Pons (tissue), 1 donor: Measurements from ENCODE around the gene CDC25B.
"Not testable (repeated sequence)": the region's sequence is repeated elsewhere in the genome, so short reads cannot be mapped to it uniquely, and the experiment has no call there.

Experiments used
- DNase-seq: peaks from one replicate; pipeline ENCODE4 v3.0.0-alpha.2; 2016; ENCODE audit warnings: low spot score

The CDC25B gene

DNA sequence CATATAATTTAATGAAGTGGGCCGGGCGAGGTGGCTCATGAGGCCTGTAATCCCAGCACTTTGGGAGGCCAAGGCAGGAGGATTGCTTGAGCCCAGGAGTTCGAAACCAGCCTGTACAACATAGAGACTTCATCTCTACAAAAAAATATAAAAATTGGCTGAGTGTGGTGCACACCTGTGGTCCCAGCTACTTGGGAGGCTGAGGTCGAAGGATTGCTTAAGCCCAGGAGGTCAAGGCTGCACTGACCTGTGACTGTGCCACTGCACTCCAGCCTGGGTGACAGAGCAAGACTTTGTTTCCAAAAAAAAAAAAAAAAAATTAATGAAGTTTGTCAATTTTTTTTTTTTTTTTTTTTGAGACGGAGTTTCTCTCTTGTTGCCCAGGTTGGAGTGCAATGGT, 33.8 kb downstream of the CDC25B start:
- DNase-seq = not testable (repeated sequence)

DNA sequence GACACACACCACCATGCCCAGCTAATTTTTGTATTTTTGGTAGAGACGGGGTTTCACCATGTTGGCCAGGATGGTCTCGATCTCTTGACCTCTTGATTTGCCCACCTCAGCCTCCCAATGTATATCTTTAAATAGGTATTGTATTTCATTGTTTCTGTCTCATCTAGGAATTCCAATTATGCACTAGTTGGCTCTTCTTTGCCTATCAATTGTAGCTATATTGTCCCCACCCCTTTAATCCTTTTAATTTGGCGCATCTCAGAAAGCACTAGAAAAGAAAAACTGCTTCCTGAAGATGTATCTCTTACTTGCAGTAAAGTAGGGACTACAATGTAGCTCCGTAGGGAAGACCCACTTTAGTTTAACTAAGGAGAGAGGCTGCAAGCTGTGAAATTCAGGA, 40.0 kb downstream of the CDC25B start:
- DNase-seq = no peak

GRCh38 chr20:3839328-3839727, 43.2 kb downstream of the CDC25B start:
- DNase-seq = no peak

DNA sequence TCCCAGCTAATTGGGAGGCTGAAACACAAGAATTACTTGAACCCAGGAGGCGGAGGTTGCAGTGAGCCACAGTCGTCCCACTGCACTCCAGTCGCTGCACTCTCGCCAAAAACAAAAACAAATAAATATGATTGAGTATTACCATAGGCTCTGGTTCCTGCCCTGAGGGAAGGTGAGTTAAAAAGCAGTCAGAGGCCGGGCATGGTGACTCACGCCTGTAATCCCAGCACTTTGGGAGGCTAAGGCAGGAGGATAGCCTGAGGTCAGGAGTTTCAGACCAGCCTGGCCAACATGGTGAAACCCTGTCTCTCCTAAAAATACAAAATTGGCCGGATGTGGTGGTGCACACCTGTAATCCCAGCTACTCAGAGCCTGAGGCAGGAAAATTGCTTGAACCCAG, 44.1 kb downstream of the CDC25B start:
- not testable (repeated sequence) for DNase-seq

GRCh38 chr20:3842348-3842930, 46.3 kb downstream of the CDC25B start:
- no peak for DNase-seq

DNA sequence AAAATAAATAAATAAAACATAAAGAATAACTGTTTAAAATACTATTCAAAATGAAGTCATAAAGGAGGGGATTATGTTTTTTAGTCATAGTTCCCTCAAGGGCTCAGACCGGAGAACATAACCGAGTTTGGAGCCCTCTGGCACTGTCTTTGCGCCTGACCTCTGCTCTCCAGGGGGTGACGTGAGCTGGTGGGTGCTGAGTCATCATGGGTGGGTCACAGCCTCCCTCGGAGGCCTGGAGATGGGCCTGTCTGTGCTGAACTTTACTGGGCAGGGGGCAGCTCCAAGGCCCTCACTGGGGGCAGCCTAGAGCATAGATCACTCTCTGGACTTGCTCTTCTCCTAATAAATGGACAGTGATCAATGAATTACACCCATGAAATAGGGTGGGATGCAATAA, 47.4 kb downstream of the CDC25B start:
- DNase-seq = no peak

DNA sequence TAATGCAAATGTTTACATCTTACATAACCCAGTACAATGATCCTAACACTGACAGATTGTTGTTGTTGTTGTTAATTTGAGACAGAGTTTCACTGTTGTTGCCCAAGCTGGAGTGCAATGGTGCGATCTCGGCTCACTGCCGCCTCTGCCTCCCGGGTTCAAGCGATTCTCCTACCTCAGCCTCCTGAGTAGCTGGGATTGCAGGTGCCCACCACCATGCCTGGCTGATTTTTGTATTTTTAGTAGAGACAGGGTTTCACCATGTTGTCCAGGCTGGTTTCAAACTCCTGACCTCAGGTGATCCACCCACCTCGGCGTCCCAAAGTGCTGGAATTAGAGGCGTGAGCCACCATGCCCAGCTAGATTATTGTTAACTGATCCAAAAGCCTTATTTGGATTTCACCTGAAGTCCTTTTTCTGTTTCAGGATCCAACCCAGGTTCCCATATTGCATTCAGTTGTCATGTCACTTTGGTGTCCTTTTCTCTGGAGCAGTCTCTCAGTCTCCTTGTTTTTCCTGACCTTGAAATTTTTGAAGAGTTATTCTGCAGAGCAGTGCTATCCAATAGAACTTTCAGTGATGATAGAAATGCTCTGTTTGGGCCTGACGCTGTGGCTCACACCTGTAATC, 48.0 kb downstream of the CDC25B start:
- DNase-seq = not testable (repeated sequence)

GRCh38 chr20:3846378-3846739, 50.2 kb downstream of the CDC25B start:
- no peak for DNase-seq

DNA sequence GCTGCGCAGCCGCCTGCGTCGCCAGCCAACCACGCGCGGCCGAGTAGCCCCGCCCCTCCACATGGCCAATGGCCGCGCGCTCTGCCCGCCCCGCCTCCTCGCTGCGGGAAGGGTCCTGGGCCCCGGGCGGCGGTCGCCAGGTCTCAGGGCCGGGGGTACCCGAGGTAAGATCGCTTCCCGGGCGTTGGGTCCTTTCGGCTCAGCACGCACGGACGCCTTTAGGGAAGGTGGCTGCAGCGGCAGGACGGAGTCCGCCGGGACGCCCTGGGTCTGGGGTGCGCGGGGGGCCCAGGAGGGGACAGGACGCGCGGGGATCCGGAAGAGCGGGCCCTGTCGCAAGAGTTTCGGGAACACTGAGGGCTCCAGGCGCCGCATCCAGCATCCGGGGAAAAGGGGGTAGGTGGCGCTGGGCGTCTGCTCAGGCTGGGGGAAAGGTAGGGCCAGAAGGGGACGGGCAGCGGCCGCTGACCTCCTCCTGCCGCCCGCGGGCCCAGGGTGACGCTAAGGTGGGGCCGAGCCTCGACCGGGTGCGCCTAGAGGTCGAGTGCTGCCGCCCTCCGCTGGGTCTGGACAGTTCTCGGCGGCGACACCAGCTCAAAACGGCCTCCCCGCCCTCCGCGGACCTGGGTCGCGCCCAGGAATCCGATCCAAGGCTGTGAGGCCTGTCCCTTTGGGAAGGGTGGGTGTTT, 50.8 kb downstream of the CDC25B start, which contains the start of gene MAVS:
Gene MAVS (plus strand): TSS at position 95 of the 689 bp plus-strand sequence. CDS start 7,791 bp downstream, outside the sequence.
- DNase-seq = peak; percentile 77

GRCh38 chr20:3847429-3847940, 51.4 kb downstream of the CDC25B start:
- DNase-seq = no peak

GRCh38 chr20:3848565-3848964, 52.5 kb downstream of the CDC25B start:
- no peak for DNase-seq

- DNase-seq = no peak
These were observed 58.4 kb downstream of the CDC25B start for GRCh38 chr20:3854462-3854871.
